ENCODE data around the gene BCKDHA. TPM values are rescaled to one million over a fixed set of nuclear protein-coding genes. Genes with fewer than 3 reads are reported as not detected.

Gene BCKDHA
- total and polyA plus RNA-seq, 5 experiments from 2014 or later, result 15.9 to 67.3 (median 51.8) TPM

- H3K36me3 Mint-ChIP-seq, result peaks cover 0 to 3% (median 3%) of the 10 kb centered on the region in 3 donors
- peak in 3 of 10 donors; percentile 38 to 50 (median 50) for DNase-seq
- no peaks in the 10 kb centered on the region for H3K9me3 Mint-ChIP-seq
- H3K27me3 Mint-ChIP-seq, result no peaks in the 10 kb centered on the region
- peak overlapping the region; percentile 70 to 90 (median 82) for H3K4me3 Mint-ChIP-seq
- H3K27ac Mint-ChIP-seq, result peak overlapping the region; percentile 89 to 99 (median 97)
- H3K4me1 Mint-ChIP-seq, result peaks cover 37 to 63% (median 58%) of the 10 kb centered on the region in 4 donors
- POLR2A ChIA-PET, result interaction anchor here (0.5 to 12.0 kb wide), 9 partner anchors 7 to 606 kb away, joined by 3 to 180 read pairs (median 3); partner anchors contain the start of genes B9D2, CCDC97 and HNRNPUL1
- ATAC-seq, result peak in 1 of 2 donors; percentile 12
These were observed 40.5 kb upstream of the BCKDHA start for GRCh38 chr19:41356984-41357739.

DNA sequence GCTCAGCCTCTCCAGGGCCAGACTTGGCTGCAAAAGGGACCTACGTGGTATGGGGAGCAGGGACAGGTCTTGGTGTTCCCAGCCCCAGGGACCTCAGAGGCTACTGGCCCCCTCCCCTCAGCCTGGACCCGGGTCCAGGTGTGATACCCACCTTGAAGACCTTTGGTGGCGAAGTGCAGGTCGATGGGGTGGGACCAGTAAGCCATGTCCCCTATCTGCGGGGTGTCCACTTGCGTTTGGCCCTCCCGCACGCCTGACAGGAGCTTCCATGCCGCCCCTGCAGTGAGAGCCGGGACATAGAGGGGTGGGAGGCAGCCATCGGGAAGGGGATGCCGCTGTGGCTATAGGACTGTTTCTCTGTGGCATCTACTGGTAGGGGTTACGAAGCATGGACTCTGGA lies 39.9 kb upstream of the BCKDHA start:
- Mint-ChIP-seq H3K27ac (peak overlapping the region; percentile 84 to 99 (median 96)), H3K36me3 (peaks cover 0 to 3% (median 3%) of the 10 kb centered on the region in 3 donors), H3K4me1 (peaks cover 37 to 69% (median 61%) of the 10 kb centered on the region in 4 donors), H3K4me3 (peak overlapping the region in 9 of 10 donors; percentile 44 to 90 (median 81)), H3K9me3 (no peaks in the 10 kb centered on the region), H3K27me3 (no peaks in the 10 kb centered on the region)
- no peak for DNase-seq
- POLR2A ChIA-PET, result interaction anchor here (0.8 to 12.0 kb wide), 3 partner anchors 39 to 95 kb away, joined by 3 to 180 read pairs (median 3); partner anchors contain the start of gene CCDC97
- no peak for ATAC-seq

- H3K36me3 Mint-ChIP-seq, result peaks cover 0 to 1% (median 0%) of the 10 kb centered on the region in 3 donors
- no peaks in the 10 kb centered on the region for H3K27me3 Mint-ChIP-seq
- ATAC-seq (no peak), DNase-seq (no peak)
- POLR2A ChIA-PET, result interaction anchor here (0.7 to 1.4 kb wide), 4 partner anchors 18 to 96 kb away, joined by 3 to 9 read pairs (median 6); no protein-coding TSS in a partner anchor
- peak overlapping the region in 9 of 10 donors; percentile 3 to 79 (median 68) for H3K27ac Mint-ChIP-seq
- peak overlapping the region in 5 of 10 donors; percentile 9 to 66 (median 30) for H3K4me3 Mint-ChIP-seq
- H3K4me1 Mint-ChIP-seq, result peaks cover 36 to 76% (median 71%) of the 10 kb centered on the region in 4 donors
- H3K9me3 Mint-ChIP-seq, result no peaks in the 10 kb centered on the region
These were observed 37.9 kb upstream of the BCKDHA start for GRCh38 chr19:41359741-41360140.

DNA sequence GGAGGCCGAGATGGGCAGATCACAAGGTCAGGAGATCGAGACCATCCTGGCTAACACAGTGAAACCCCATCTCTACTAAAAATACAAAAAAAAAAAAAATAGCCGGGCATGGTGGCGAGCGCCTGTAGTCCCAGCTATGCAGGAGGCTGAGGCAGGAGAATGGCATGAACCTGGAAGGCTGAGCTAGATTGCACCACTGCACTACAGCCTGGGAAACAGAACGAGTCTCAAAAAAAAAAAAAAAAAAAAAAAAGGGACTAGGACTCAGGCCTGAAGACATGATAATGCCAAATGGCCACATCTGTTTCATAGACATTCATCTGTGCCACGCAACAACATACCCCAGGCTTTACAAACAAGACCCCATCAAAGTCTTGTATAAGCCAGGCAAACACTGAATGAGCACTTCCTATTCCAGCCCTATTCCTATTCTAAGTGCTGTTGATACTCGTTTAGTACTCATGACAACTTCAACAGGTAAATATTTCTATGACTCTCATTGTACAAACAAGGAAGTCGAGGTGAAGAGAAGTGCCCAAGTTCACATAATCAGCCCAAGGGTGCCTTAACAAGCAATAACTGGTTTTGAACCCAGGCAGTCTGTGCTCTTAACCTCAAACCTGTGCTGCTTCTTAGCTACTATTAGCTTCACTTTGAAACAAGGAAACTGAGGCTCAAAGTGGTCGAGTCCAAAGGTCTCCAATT lies 35.3 kb upstream of the BCKDHA start:
- Mint-ChIP-seq H3K4me3 (peak overlapping the region in 9 of 10 donors; percentile 89 to 97 (median 93)), H3K36me3 (peaks cover 0 to 1% (median 0%) of the 10 kb centered on the region in 3 donors), H3K9me3 (no peaks in the 10 kb centered on the region), H3K4me1 (peaks cover 18 to 64% (median 54%) of the 10 kb centered on the region in 4 donors), H3K27ac (peak overlapping the region; percentile 69 to 100 (median 100)), H3K27me3 (no peaks in the 10 kb centered on the region)
- no peak for DNase-seq
- no peak for ATAC-seq
- POLR2A ChIA-PET, result interaction anchor here (0.5 to 5.3 kb wide), 6 partner anchors 7 to 557 kb away, joined by 3 to 95 read pairs (median 4); partner anchors contain the start of genes TGFB1 and TMEM91

DNA sequence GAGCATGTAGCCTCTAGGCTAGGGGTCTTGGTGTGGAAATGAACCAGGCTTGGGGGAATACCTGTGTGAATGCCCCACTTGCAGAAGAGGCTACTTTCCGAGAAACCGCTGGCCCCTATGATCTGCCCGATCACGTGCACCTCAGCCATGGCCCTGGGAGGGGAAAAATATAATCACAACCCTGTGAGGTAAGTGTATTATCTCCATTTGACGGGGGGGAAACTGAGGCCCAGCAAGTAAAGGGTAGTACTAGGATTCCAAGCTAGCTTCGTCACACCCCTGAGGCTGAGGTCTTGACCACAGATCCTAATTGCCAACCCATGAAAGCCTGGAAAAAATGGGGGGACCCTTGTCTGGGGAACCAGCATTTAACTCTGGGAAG lies 34.3 kb upstream of the BCKDHA start:
- Mint-ChIP-seq H3K36me3 (peaks cover 0 to 1% (median 0%) of the 10 kb centered on the region in 3 donors), H3K4me1 (peaks cover 13 to 60% (median 43%) of the 10 kb centered on the region in 4 donors), H3K9me3 (no peaks in the 10 kb centered on the region), H3K27me3 (no peaks in the 10 kb centered on the region), H3K27ac (peak overlapping the region; percentile 99 to 100 (median 100)), H3K4me3 (peak overlapping the region; percentile 89 to 97 (median 94))
- DNase-seq (no peak), ATAC-seq (no peak)
- POLR2A ChIA-PET, result interaction anchor here (0.6 to 5.3 kb wide), 15 partner anchors 8 to 100 kb away, joined by 3 to 95 read pairs (median 6); partner anchors contain the start of genes BCKDHA, CCDC97, DMAC2 and EXOSC5

- no peaks in the 10 kb centered on the region for H3K27me3 Mint-ChIP-seq
- H3K36me3 Mint-ChIP-seq, result peaks cover 0 to 1% (median 0%) of the 10 kb centered on the region in 3 donors
- POLR2A ChIA-PET, result interaction anchor here (0.6 to 5.3 kb wide), 22 partner anchors 8 to 879 kb away, joined by 3 to 95 read pairs (median 4); partner anchors contain the start of genes BCKDHA, CCDC97, DMAC2 and EXOSC5
- H3K4me1 Mint-ChIP-seq, result peaks cover 12 to 57% (median 40%) of the 10 kb centered on the region in 4 donors
- peak within 1 kb of the TSS; percentile 99 to 100 (median 100) for H3K27ac Mint-ChIP-seq
- ATAC-seq, result peak; percentile 93 to 94
- H3K4me3 Mint-ChIP-seq, result peak within 1 kb of the TSS; percentile 89 to 97 (median 94)
- peak; percentile 91 to 100 (median 98) for DNase-seq
- H3K9me3 Mint-ChIP-seq, result no peaks in the 10 kb centered on the region
These were observed 33.7 kb upstream of the BCKDHA start, which contains the start of gene B9D2 for GRCh38 chr19:41363753-41364523. Gene B9D2, minus strand, starts transcription at chr19:41364149. Its CDS starts 630 bp downstream, at chr19:41363519.

- Mint-ChIP-seq H3K27me3 (no peaks in the 10 kb centered on the region), H3K27ac (peak overlapping the region; percentile 99 to 100 (median 100)), H3K4me3 (peak overlapping the region; percentile 89 to 97 (median 94)), H3K4me1 (peaks cover 9 to 55% (median 36%) of the 10 kb centered on the region in 4 donors), H3K9me3 (no peaks in the 10 kb centered on the region), H3K36me3 (peaks cover 0 to 1% (median 0%) of the 10 kb centered on the region in 3 donors)
- POLR2A ChIA-PET, result interaction anchor here (0.8 to 5.3 kb wide), 18 partner anchors 8 to 878 kb away, joined by 3 to 95 read pairs (median 5); partner anchors contain the start of genes BCKDHA, CCDC97, DMAC2 and EXOSC5
- ATAC-seq (no peak), DNase-seq (no peak)
These were observed 32.9 kb upstream of the BCKDHA start for GRCh38 chr19:41364524-41365391.

- POLR2A ChIA-PET, result interaction anchor here (0.9 to 5.3 kb wide), 5 partner anchors 10 to 165 kb away, joined by 3 to 95 read pairs (median 44); partner anchors contain the start of genes DMAC2, HNRNPUL1 and TGFB1
- Mint-ChIP-seq H3K36me3 (no peaks in the 10 kb centered on the region), H3K4me1 (peaks cover 6 to 47% (median 29%) of the 10 kb centered on the region in 4 donors), H3K4me3 (peak overlapping the region in 7 of 10 donors; percentile 9 to 60 (median 20)), H3K27ac (peak overlapping the region in 8 of 10 donors; percentile 0 to 83 (median 53)), H3K27me3 (no peaks in the 10 kb centered on the region), H3K9me3 (no peaks in the 10 kb centered on the region)
- no peak for DNase-seq
- ATAC-seq, result no peak
These were observed 31.5 kb upstream of the BCKDHA start for GRCh38 chr19:41366089-41366488.

GRCh38 chr19:41367848-41368301 lies 29.7 kb upstream of the BCKDHA start:
- ATAC-seq, result no peak
- Mint-ChIP-seq H3K9me3 (no peaks in the 10 kb centered on the region), H3K27me3 (no peaks in the 10 kb centered on the region), H3K27ac (no peak overlapping the region), H3K36me3 (no peaks in the 10 kb centered on the region), H3K4me3 (peak overlapping the region in 1 of 10 donors; percentile 15), H3K4me1 (peaks cover 9 to 42% (median 27%) of the 10 kb centered on the region in 4 donors)
- DNase-seq, result no peak
- POLR2A ChIA-PET, result no interaction called here

DNA sequence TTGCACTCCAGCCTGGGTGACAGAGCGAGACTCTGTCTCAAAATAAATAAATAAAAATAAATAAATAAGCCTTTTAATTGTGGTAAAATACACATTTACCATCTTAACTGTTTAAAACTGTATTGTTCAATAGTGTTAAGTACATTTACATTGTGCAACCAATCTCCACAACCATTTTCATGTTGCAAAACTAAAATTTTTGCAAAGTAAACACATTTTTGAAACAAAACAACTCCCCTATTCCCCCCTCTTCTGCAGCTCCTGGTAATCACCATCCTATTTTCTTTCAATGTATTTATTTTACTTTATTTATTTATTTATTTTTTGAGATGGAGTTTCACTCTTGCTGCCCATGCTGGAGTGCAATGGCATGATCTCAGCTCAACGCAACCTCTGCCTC lies 27.8 kb upstream of the BCKDHA start:
- Mint-ChIP-seq H3K4me3 (no peak overlapping the region), H3K27ac (no peak overlapping the region), H3K36me3 (no peaks in the 10 kb centered on the region), H3K9me3 (no peaks in the 10 kb centered on the region), H3K27me3 (no peaks in the 10 kb centered on the region), H3K4me1 (peaks cover 9 to 27% (median 12%) of the 10 kb centered on the region in 4 donors)
- ATAC-seq (no peak), DNase-seq (no peak)
- POLR2A ChIA-PET, result interaction anchor here (0.6 to 0.7 kb wide), 3 partner anchors 18 to 982 kb away, joined by 3 to 4 read pairs (median 4); no protein-coding TSS in a partner anchor

Data from naive thymus-derived CD8-positive, alpha-beta T cell (primary cell).